ENCODE results near the gene ACSF3.

Gene ACSF3

DNA sequence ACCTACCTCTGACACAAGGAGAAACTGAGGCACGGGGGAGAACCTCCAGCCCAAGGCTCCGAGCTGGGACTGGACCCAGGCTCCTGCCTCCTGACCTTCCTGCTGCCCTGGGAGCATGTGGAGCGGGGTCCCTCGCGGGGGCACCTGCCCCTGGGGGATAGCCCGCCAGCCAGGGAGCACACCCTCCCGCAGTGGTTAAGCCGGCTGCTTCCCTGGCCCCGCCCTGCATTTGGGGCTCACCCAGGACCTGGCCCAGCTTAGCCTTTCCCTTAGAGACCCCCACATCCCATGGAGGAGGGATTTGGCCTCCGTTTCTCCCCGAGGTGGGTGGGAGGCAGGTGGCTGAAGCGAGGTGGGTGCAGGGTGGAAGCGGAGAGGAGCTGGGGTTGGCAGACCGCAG is 76.1 kb downstream of the ACSF3 start:
- H3K4me3 ChIP-seq (ENCODE audit: low read depth, low read length) = no peak overlapping the region
- TF ChIP-seq, protein P1, sequence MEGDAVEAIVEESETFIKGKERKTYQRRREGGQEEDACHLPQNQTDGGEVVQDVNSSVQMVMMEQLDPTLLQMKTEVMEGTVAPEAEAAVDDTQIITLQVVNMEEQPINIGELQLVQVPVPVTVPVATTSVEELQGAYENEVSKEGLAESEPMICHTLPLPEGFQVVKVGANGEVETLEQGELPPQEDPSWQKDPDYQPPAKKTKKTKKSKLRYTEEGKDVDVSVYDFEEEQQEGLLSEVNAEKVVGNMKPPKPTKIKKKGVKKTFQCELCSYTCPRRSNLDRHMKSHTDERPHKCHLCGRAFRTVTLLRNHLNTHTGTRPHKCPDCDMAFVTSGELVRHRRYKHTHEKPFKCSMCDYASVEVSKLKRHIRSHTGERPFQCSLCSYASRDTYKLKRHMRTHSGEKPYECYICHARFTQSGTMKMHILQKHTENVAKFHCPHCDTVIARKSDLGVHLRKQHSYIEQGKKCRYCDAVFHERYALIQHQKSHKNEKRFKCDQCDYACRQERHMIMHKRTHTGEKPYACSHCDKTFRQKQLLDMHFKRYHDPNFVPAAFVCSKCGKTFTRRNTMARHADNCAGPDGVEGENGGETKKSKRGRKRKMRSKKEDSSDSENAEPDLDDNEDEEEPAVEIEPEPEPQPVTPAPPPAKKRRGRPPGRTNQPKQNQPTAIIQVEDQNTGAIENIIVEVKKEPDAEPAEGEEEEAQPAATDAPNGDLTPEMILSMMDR (IDR thresholded peaks at IDR 0.05; ENCODE audit: low read depth, low read length) = no peak

DNA sequence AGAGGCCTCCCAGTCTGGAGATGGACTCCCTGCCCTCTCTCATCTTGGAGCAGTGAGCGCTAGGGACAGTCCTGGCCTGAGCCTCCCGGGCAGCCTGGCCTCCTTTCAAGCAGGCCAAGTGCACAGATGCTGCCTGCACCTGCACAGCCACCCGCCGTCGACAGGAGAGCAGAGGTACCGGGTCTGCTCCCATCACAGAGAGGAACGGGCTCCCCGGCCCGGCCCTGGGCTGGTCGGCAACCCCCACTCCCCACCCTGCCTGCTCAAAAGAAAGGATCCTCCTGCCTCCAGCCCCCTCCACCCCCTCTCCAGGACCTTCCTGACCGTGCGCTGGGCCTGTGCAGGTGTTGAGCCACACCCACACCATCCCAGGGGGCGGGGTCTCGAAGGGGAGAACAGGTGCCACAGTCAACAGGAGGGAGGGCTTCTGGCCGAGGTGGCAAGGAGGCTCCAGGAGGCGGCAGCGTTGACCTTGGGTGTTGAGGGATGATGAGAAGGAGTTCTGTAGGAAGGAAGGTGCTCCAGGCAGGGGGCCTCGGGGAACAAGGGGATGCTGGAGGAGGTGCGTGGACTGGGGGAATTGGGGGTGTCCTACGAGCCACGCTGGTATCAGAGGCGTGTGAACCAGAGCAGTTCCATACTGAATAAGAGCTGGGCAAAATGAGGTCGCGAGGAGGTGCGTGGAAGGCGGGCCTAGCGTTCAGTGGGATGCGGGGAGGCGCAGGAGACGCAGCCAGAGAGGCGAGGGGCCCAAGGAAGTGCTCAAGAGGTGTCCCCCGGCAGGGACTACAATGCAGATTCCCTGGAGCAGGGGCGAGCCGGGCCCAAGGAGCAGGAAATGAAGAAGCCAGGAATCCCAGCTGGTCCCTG is 76.9 kb downstream of the ACSF3 start:
- H3K4me3 ChIP-seq (ENCODE audit: low read depth, low read length) = no peak overlapping the region
- TF ChIP-seq, protein P1 (IDR thresholded peaks at IDR 0.05; ENCODE audit: low read depth, low read length) = no peak

DNA sequence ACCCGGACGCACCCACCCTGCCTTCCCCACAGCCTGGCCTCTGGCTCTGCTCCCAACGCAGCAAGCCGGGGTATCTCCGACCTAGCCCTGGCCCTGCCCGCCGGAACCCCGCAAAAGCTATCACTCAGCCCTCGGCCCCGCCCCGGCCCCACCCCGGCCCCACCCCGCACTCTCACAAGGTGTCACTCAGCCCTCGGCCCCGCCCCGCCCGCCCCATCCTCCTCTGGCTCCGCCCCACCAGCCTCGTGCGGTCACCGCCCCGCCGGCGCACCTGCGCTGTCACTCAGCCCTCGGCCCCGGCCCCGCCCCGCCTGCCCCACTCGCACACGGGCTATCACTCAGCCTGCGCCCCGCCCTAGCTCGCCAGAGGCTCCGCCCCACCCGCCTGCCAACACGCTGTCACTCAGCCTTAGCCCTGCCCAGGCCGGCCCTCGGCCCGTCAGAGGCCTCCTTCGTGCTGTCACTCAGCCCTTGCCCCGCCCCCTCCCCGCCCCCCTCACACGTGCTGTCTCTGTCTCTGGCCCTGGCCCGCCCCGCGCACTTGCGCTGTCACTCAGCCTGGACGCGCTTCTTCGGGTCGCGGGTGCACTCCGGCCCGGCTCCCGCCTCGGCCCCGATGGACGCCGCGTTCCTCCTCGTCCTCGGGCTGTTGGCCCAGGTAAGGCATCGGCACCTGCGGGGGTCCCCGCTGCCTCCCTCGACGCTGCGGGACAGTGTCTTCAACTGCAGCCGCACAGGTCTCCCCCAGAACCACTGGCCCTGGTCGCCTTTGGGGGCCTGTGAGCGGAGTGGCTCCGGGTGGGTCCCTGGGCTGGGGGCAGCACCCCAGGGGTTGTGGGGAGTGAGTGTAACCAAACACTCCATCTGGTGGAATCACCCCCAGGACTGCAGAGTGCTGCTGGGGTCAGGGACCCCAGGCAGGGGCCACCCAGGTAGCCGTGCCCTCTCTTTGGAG is 77.8 kb downstream of the ACSF3 start, which contains the start of gene CDH15:
Gene CDH15 (plus strand): TSS at position 533 of the 955 bp plus-strand sequence. CDS start 84 bp downstream, at position 617.
- H3K4me3 ChIP-seq (ENCODE audit: low read depth, low read length) = no peak within 1 kb of the TSS
- TF ChIP-seq, protein P1 (IDR thresholded peaks at IDR 0.05; ENCODE audit: low read depth, low read length) = no peak

DNA sequence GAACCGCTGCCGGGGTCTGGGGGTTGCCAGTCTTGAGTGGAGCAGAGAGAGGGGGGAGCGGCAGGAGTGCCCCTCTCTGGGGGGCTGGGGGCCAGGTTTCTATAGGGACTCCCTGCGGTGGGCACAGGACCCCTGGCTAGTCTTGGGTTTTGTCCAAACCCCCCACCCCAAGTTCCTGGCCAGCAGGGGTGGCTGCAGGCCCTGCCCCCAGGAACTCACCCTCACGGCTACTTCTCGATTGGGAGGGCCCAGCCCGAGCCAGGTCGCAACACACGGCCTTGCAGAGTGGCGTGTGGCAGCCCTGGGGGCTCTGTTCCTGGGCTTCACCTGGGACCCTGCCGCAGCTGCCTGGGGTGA is 78.5 kb downstream of the ACSF3 start:
- no peak overlapping the region for H3K4me3 ChIP-seq (ENCODE audit: low read depth, low read length)
- TF ChIP-seq, protein P1 (IDR thresholded peaks at IDR 0.05; ENCODE audit: low read depth, low read length) = no peak

DNA sequence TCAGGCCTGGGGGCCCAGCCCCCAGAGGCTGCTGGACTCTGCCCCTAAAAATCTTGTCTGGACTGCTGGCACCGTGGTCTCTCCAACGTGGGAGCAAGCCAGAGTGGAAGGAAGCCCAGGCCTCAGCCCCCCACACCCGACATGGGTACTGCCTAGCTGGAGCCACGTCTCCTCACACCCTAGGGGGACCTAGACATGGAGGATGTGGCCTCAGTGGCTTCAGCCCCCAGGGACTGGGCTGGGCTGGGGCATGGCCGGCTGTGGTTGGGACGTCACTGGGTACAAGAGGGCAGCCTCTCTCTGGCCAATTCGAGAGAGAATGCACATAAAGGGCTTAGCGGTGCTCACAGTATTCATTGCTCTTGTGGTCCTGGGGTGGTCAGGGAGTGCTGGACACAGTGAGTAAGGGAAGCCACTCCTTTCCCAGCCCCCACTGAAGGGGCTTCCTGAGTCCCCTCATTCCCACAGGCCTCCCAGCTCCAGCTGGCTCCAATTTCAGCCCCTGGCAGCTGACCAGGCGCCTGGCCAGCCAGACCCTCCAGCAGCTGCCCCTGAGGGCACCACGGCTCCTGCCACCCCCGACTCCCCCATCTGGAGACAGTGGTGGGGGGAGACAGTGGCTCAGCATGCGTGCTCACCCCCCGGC is 79.0 kb downstream of the ACSF3 start:
- no peak overlapping the region for H3K4me3 ChIP-seq (ENCODE audit: low read depth, low read length)
- TF ChIP-seq, protein P1 (IDR thresholded peaks at IDR 0.05; ENCODE audit: low read depth, low read length) = no peak

DNA sequence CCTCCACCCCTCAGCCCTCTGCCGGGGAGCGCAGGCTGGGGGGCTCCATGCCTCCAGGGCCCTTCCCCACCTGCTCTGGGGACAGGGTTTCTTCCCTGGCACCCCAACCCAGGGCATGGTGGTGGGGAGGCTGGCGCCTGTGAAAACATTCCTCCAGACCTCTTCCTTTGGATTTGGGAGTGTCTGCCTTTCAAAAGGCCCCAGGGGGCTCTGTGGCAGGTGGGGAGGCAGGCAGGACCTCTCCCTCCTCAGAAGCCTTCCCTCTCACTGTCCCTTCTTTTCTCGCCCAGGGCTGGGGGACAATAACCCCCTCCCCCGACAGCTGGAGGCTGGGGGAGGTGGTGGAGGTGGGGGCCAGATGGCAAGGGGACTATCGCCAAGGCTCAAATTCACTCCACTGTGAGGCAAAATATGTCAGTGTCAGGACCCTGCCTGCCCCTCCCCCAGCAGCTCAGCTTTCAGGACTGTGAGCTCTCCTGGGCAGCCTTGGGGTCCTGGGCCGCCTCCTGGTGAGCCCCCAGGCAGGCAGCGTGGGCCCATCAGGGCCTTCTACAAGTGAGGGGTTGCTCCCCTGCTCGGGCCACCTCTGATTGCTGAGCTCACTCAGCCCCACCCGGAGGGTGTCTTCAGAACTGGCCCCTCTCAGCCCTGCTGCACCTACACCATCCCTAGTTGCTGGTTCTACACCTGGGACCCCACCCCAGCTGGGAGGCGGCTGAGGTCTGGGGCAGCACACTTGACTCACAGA is 79.7 kb downstream of the ACSF3 start:
- TF ChIP-seq, protein P1 (IDR thresholded peaks at IDR 0.05; ENCODE audit: low read depth, low read length) = no peak
- H3K4me3 ChIP-seq (ENCODE audit: low read depth, low read length) = no peak overlapping the region
